Stromal cell of bone marrow (primary cell): Measurements from ENCODE around the gene AP2S1.
"Not testable (repeated sequence)": the region's sequence is repeated elsewhere in the genome, so short reads cannot be mapped to it uniquely, and the experiment has no call there.

Source experiments
- DNase-seq: peaks from one replicate; pipeline ENCODE4 v3.0.0-alpha.2; 2012; ENCODE audit warnings: low read depth

The AP2S1 gene

GRCh38 chr19:46867170-46867569 is 16.5 kb upstream of the AP2S1 start:
- no peak for DNase-seq

GRCh38 chr19:46866407-46867136 is 15.9 kb upstream of the AP2S1 start:
- DNase-seq: no peak

- no peak for DNase-seq
Measured at GRCh38 chr19:46863818-46864629, 13.4 kb upstream of the AP2S1 start.

DNA sequence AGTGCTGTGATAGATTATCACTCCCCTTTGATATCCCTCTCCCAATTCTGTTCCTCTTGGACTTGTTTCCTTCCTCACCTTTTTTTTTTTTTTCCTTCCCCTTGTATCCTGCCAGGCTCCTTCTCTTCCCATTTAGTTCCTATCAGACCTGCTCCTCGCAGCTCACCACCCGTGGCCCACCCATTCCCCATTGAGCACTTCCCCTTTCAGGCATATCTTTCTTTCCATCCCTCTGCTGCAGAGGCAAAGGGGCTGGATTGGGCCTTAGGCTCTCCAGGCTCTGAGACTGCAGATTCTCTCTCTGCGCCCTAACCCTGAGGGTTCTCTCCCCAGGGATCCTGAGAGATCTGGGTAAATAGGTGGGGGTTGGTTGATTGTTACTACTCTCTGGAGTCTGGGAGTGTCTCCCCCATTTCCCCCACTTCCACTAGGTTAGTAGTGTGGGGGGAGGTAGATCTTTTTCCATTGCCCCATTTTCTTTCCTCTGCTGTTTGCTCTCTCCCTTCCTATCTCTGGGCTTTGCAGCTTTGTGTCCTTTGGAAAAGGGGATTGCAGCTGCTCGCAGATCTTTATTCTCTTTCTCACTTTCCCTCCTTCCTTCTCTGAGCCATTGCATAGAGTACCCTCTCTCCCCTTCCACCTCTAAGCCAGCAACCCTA is 12.5 kb upstream of the AP2S1 start:
- DNase-seq: no peak

DNA sequence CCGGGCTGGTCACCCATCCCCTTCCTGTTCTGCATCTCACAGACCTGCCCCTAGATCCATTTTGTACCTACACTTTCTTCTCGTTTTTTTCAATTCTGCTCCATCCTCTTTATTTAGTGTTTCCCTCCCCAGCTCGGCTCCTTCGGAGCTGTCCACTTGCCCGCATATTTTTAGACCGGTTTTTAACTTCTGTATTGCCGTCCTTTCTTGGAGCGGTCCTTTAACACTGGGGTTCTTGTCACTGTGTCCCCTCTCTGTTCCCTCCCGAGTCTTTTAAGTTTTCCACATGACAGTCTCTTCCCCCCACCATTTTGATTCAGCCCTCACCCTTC is 11.8 kb upstream of the AP2S1 start:
- DNase-seq: no peak

- DNase-seq: no peak
Measured at GRCh38 chr19:46861691-46862502, 11.3 kb upstream of the AP2S1 start.

DNA sequence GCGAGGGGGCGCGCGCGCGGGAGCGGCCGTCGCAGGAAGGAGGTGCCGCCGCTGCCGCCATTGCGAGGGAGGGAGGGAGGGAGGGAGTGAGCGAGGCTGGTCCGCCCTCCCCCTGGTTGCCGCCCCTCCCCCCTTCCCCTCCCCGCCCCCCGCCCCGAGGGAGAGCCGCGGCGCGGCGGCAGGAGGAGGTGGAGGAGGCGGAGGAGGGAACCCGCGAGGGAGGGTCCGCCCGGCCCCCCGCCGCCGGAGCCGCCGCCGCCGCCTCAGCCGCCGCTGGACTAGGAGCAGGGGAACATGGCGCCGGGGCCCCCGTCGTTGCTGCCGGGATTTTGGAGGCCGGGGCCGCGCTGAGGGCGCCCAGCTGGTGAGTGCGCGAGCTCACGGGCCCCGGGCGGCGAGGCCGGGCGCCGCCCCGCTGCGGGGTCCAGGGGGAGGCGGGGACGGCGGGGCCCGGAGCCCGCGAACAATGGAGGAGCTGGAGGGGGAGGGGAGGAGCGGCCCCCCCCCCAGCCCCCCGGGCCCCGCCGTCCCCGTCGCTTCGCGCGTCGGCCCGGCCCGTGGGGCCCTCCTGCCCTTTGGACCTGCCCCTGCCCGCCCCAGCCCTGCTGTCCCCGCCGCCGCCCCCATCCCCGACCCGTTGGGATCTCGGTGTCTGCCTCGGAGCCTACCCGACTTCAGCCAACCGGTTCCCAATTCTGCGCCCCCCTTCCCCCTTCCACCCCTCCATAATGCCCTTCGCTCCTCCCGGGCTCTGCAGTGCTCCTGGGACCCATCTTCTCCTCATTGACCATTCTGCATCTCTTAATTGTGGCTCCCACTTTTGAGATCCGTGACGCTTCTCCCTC is 10.4 kb upstream of the AP2S1 start, which contains the start of gene ARHGAP35:
Gene ARHGAP35 (plus strand): TSS at position 152 of the 845 bp plus-strand sequence. CDS start 57,679 bp downstream, outside the sequence.
- DNase-seq: peak; percentile 70

DNA sequence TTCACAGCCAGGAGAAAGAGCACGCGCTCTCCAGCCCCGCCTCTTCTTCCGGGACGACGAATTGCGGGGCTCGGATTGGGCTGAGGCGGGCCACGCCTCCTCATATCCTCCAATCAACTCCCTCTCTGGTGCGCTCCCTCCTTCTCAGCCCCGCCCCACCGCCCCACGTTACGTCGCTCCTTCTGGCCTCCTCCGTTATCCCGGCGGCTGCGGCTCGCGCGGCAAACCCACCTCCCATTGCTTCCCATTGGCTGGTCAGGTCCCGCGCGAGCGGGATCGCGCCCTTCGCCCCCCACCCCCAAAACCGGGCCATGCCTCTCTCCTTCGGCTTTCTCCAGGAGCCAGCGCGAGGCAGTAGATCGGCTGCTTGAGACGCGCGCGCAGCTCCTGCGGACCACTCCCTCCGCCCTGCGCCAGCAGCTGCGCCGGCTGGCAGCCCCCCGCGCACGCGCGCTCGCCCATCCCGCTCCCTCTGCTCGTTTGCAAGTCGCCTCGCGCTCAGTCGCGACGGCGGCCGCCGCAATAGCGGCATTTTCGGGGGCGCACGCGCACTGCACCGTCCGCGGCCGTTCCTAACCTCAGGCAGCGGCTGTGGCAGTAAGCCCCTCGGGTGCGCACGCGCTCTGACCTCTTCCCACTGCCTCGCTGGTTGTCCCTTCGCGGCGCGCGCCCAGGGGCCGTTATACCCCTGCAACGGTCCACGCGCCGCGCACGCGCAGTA is 9.6 kb upstream of the AP2S1 start:
- DNase-seq: peak; percentile 97

DNA sequence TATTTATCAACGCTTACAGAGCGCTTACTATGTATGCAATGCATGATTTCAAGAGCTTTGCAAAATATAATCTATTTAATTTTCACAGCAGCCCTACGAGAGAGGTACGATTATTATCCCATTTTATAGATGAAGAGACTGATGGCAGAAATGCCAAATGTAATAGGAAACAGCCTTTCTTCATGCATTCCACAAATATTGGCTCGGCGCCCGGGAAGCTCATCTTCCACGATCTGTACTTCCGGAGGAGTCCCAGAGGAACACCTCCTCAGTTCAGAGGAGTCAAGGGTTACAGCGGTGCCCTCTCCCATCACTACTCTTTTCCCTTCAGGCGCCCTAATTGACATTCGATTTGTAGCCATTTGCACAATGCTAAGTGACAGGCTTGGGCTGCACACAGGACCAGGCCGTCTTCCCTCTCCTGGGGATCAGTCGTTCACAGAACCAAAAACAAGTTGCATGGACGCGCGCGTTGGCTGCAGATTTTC is 9.0 kb upstream of the AP2S1 start:
- no peak for DNase-seq

DNA sequence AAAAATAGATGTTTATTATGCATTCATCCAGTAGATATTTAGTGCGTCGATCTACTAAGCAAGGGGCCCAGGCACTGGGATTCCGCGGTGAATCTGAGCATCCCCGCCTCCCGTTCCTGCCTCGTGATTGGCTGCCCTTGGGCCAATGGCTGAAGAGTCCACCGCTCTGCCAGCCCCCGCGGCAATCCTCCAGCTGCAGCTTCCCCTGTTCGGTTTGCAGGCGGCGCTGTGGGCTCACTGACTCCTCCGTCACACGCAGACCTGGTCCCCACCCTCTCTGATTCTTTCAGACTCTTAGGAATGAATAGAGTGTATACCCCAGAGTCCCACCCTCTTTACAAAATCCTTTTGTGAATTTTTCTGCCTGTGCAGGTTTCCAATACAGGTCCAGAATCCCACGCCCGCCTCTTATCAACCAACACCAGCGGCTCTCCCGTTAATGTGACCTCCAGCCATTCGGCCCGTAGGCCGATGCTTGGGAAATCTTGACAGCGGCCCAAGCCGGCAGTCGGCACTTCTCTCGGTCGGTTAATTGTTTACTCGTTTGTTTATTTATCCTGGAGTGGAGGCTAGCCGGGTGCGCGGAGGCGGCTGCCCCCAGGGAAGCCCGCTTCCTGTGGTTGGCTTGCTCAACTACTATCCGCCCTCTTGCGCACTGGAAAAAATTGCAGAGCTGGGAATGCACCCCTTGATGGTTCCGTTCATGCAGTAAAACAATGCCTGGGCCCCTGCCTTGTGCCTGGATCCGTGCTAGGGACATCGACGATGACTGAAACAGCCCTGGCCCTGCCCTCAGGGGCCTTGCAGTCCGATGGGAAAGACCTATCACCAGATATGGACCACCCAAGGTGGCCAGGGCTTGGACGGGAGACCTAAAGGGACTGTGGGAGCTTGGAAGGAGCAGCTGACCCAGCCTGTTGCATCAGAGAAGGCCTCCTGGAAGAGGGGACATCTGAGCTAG is 5.7 kb upstream of the AP2S1 start:
- DNase-seq: peak; percentile 96

DNA sequence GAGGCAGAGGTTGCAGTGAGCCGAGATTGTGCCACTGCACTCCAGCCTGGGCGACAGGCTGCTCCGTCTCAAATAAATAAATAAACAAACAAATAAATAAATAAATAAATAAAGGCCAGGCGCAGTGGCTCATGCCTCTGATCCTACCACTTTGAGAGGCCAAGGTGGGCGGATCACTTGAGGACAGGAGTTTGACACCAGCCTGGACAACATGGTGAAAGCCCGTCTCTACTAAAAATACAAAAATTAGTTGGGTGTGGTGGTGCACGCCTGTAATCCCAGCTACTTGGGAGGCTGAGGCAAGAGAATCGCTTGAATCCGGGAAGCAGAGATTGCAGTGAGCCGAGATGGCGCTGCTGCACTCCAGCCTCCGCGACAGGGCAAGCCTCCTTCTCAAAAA is 4.1 kb upstream of the AP2S1 start:
- not testable (repeated sequence) for DNase-seq

- DNase-seq: no peak
Measured at GRCh38 chr19:46852830-46853229, 2.2 kb upstream of the AP2S1 start.

- no peak for DNase-seq
Measured at GRCh38 chr19:46849610-46850009, 1.0 kb downstream of the AP2S1 start.

- DNase-seq: no peak
Measured at GRCh38 chr19:46848389-46848788, 2.3 kb downstream of the AP2S1 start.

GRCh38 chr19:46847528-46847927 is 3.1 kb downstream of the AP2S1 start:
- DNase-seq: no peak

GRCh38 chr19:46845959-46846459 is 4.6 kb downstream of the AP2S1 start:
- no peak for DNase-seq

- DNase-seq: no peak
Measured at GRCh38 chr19:46844067-46844489, 6.6 kb downstream of the AP2S1 start.

DNA sequence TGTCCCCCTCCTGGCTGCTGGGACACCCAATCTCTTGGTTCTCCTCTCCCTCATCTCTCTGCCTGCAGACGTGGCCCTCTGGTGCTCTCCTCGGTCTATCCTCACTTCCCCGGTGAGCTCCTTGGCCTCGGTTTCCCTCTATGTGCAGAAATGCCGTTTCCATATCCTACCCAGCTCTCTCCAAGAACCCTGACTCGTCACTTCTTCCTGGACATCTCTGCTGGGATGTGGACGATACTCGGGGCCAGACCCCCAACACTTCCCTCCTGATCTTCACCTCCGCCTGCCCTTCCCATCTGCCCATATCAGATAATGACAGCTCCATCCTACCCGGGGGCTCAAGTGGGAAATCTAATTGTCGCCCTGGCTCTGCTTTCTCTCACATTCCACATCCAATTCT is 7.9 kb downstream of the AP2S1 start:
- no peak for DNase-seq
